Liver (tissue), 9 donors: ENCODE results near the gene PRSS38. TPM values are rescaled to one million over a fixed set of nuclear protein-coding genes. Genes with fewer than 3 reads are reported as not detected.

Source experiments
- DNase-seq: peaks from one replicate; pipeline ENCODE4 v3.0.0-alpha.2; 2017; ENCODE audit warnings: low spot score
- H3K27ac ChIP-seq, 2 donors: one replicate each; pipeline ENCODE4 v1.7.0; 2013; ENCODE audit warnings: inconsistent platforms in 2 of 2, low read length in 2 of 2, control low read depth in 1 of 2, low read depth in 1 of 2, mild to moderate bottlenecking in 1 of 2
- H3K27me3 ChIP-seq, 4 donors: one replicate each; pipeline versions ENCODE4 v1.6.1 to v1.7.0; 2013; ENCODE audit warnings: low read length in 3 of 4, inconsistent platforms in 1 of 4, mild to moderate bottlenecking in 1 of 4, moderate library complexity in 1 of 4; ENCODE audit not compliant: control insufficient read depth in 4 of 4, insufficient read depth in 4 of 4
- H3K36me3 ChIP-seq, 4 donors: one replicate each; pipeline versions ENCODE4 v1.6.1 to v1.7.0; 2013; ENCODE audit warnings: low read length in 3 of 4, mild to moderate bottlenecking in 3 of 4, low read depth in 1 of 4, moderate library complexity in 1 of 4; ENCODE audit not compliant: control insufficient read depth in 4 of 4, insufficient read depth in 3 of 4
- H3K4me1 ChIP-seq, 4 donors: one replicate each; pipeline versions ENCODE4 v1.6.1 to v1.7.0; 2013; ENCODE audit warnings: low read length in 3 of 4, mild to moderate bottlenecking in 3 of 4, moderate library complexity in 1 of 4; ENCODE audit not compliant: control insufficient read depth in 4 of 4, insufficient read depth in 4 of 4
- H3K4me3 ChIP-seq, 3 donors: one replicate each; pipeline versions ENCODE4 v1.6.1 to v1.7.0; 2013; ENCODE audit warnings: low read length in 3 of 3, control low read depth in 1 of 3, low read depth in 1 of 3, mild to moderate bottlenecking in 1 of 3
- H3K9ac ChIP-seq, 2 donors: one replicate each; pipeline ENCODE4 v1.7.0; 2013; ENCODE audit warnings: low read length in 2 of 2, mild to moderate bottlenecking in 2 of 2, moderate library complexity in 2 of 2, control low read depth in 1 of 2, low read depth in 1 of 2
- H3K9me3 ChIP-seq, 4 donors: one replicate each; pipeline versions ENCODE4 v1.6.1 to v1.7.0; 2013; ENCODE audit warnings: low read length in 3 of 4; ENCODE audit not compliant: control insufficient read depth in 4 of 4
- EGR1 ChIP-seq, 2 donors: IDR thresholded peaks; 2 replicates each; pipeline ENCODE4 v1.6.1; 2016 to 2018; ENCODE audit warnings: antibody characterized with exemption in 2 of 2, low read depth in 2 of 2
- FOXA1 ChIP-seq: IDR thresholded peaks from 2 replicates; pipeline ENCODE4 v1.6.1; 2016; ENCODE audit warnings: antibody characterized with exemption
- FOXA2 ChIP-seq: IDR thresholded peaks from 2 replicates; pipeline ENCODE4 v1.6.1; 2016; ENCODE audit warnings: antibody characterized with exemption
- GABPA ChIP-seq, 2 donors: IDR thresholded peaks in 1 of 2; conservative IDR thresholded peaks in 1 of 2; 2 replicates each; pipeline ENCODE4 v1.6.1; 2016; ENCODE audit warnings: antibody characterized with exemption in 2 of 2, mild to moderate bottlenecking in 1 of 2, moderate library complexity in 1 of 2
- HNF4A ChIP-seq, 2 donors: conservative IDR thresholded peaks; 2 replicates each; pipeline ENCODE4 v1.6.1; 2016; ENCODE audit warnings: antibody characterized with exemption in 2 of 2, mild to moderate bottlenecking in 2 of 2
- HNF4G ChIP-seq: IDR thresholded peaks from 2 replicates; pipeline ENCODE4 v1.6.1; 2016; ENCODE audit warnings: antibody characterized with exemption
- JUND ChIP-seq, 2 donors: IDR thresholded peaks; 2 replicates each; pipeline ENCODE4 v1.6.1; 2016; ENCODE audit warnings: antibody characterized with exemption in 2 of 2
- NR2F2 ChIP-seq: IDR thresholded peaks from 2 replicates; pipeline ENCODE4 v1.6.1; 2016; ENCODE audit warnings: antibody characterized with exemption
- RAD21 ChIP-seq, 2 donors: IDR thresholded peaks; 2 replicates each; pipeline ENCODE4 v1.6.1; 2016; ENCODE audit warnings: antibody characterized with exemption in 2 of 2, mild to moderate bottlenecking in 2 of 2
- RXRA ChIP-seq, 2 donors: IDR thresholded peaks; 2 replicates each; pipeline ENCODE4 v1.6.1; 2017 to 2018; ENCODE audit warnings: antibody characterized with exemption in 2 of 2, mild to moderate bottlenecking in 1 of 2
- SP1 ChIP-seq: IDR thresholded peaks from 2 replicates; pipeline ENCODE4 v1.6.1; 2018; ENCODE audit warnings: antibody characterized with exemption, mild to moderate bottlenecking
- TAF1 ChIP-seq: conservative IDR thresholded peaks from 2 replicates; pipeline ENCODE4 v1.6.1; 2016; ENCODE audit warnings: antibody characterized with exemption, mild to moderate bottlenecking
- YY1 ChIP-seq: IDR thresholded peaks from 2 replicates; pipeline ENCODE4 v1.6.1; 2016; ENCODE audit warnings: antibody characterized with exemption, mild to moderate bottlenecking
- WGBS: extraction: QIAGEN DNeasy Blood & Tissue Kit; methylation state at CpG from one replicate; pipeline ENCODE4 v1.1.7; 2013; 5-methylcytosine and 5-hydroxymethylcytosine counted together
- polyA plus RNA-seq, 2 donors: library from polyadenylated mRNA; stranded (reverse) in 1 of 2; unstranded in 1 of 2; fragments of 200-250 nt in 1 of 2; fragments of >200 nt in 1 of 2; fragmentation: Nextera tagmentation in 1 of 2; extraction: Ambion mirVana in 1 of 2; gene quantifications; one replicate each; pipeline versions ENCODE4 v1.2.1 to v1.2.3, GENCODE V29; 2013 to 2015
- total RNA-seq, 2 donors: library from RNA; depleted of rRNA; stranded (reverse); fragments of >200 nt; gene quantifications; one replicate each; pipeline ENCODE4 v1.2.3, GENCODE V29; 2014
- TF ChIP-seq, protein P1 (sequence below): fragments of 150-350 bp; IDR thresholded peaks from 2 replicates; pipeline ENCODE4 v1.5.1; 2017; ENCODE audit warnings: improper control_type of control experiment, low read depth, low read length; ENCODE audit not compliant: missing input control
- TF ChIP-seq, protein P2 (sequence below): IDR thresholded peaks from 2 replicates; pipeline ENCODE4 v1.6.1; 2016; ENCODE audit warnings: antibody characterized with exemption
- TF ChIP-seq, protein P3 (sequence below): IDR thresholded peaks from 2 replicates; pipeline ENCODE4 v1.6.1; 2016; ENCODE audit warnings: antibody characterized with exemption
- TF ChIP-seq, protein P4 (sequence below): IDR thresholded peaks from 2 replicates; pipeline ENCODE4 v1.6.1; 2016; ENCODE audit warnings: antibody characterized with exemption, mild to moderate bottlenecking
- TF ChIP-seq, protein P5 (sequence below): IDR thresholded peaks from 2 replicates; pipeline ENCODE4 v1.6.1; 2016; ENCODE audit warnings: antibody characterized with exemption
- donor health status: healthy.
- donor health status: healthy.
- donor health status: healthy.
- donor health status: healthy.
- donor health status: healthy.

PRSS38 gene
- total and polyA plus RNA-seq, 4 donors, result not detected

DNA sequence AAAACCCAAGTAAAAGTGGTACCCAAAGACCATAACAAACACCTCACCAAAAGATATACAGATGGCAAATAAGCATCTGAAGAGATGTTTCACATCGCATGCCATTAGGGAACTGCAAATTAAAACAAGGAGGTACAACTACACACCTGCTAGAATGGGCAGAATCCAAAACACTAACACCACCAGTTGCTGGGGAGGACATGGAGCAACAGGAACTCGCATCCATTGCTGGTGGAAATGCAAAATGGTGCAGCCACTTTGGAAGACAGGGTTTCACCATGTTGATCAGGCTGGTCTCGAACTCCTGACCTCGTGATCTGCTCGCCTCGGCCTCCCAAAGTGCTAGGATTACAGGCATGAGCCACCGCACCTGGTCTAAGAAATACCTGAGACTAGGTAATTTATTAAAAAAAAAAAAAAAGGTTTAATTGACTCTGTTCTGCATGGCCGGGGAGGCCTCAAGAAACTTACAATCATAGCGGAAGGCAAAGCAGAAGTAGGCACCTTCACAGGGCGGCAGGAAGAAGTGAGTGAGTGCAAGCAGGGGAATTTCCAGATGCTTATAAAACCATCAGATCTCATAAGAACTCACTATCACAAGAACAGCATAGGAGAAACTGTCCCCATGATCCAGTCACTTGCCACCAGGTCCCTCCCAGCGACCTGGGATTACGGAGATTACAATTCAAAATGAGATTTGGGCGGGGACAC is 30.2 kb upstream of the PRSS38 start:
- TF ChIP-seq, protein P1, sequence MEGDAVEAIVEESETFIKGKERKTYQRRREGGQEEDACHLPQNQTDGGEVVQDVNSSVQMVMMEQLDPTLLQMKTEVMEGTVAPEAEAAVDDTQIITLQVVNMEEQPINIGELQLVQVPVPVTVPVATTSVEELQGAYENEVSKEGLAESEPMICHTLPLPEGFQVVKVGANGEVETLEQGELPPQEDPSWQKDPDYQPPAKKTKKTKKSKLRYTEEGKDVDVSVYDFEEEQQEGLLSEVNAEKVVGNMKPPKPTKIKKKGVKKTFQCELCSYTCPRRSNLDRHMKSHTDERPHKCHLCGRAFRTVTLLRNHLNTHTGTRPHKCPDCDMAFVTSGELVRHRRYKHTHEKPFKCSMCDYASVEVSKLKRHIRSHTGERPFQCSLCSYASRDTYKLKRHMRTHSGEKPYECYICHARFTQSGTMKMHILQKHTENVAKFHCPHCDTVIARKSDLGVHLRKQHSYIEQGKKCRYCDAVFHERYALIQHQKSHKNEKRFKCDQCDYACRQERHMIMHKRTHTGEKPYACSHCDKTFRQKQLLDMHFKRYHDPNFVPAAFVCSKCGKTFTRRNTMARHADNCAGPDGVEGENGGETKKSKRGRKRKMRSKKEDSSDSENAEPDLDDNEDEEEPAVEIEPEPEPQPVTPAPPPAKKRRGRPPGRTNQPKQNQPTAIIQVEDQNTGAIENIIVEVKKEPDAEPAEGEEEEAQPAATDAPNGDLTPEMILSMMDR, result no peak
- TF ChIP-seq, protein P2, sequence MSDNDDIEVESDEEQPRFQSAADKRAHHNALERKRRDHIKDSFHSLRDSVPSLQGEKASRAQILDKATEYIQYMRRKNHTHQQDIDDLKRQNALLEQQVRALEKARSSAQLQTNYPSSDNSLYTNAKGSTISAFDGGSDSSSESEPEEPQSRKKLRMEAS, result no peak
- no peak for TF ChIP-seq GABPA (IDR thresholded peaks at IDR 0.05 in 1 of 2, conservative IDR thresholded peaks at IDR 0.05 in 1 of 2)
- no peak for TF ChIP-seq RAD21 (IDR thresholded peaks at IDR 0.05)
- no peak for TF ChIP-seq RXRA (IDR thresholded peaks at IDR 0.05)
- TF ChIP-seq FOXA2, result no peak
- TF ChIP-seq, protein P3, sequence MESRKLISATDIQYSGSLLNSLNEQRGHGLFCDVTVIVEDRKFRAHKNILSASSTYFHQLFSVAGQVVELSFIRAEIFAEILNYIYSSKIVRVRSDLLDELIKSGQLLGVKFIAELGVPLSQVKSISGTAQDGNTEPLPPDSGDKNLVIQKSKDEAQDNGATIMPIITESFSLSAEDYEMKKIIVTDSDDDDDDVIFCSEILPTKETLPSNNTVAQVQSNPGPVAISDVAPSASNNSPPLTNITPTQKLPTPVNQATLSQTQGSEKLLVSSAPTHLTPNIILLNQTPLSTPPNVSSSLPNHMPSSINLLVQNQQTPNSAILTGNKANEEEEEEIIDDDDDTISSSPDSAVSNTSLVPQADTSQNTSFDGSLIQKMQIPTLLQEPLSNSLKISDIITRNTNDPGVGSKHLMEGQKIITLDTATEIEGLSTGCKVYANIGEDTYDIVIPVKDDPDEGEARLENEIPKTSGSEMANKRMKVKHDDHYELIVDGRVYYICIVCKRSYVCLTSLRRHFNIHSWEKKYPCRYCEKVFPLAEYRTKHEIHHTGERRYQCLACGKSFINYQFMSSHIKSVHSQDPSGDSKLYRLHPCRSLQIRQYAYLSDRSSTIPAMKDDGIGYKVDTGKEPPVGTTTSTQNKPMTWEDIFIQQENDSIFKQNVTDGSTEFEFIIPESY, result no peak
- TF ChIP-seq HNF4A (conservative IDR thresholded peaks at IDR 0.05), result no peak
- no peak for TF ChIP-seq TAF1
- TF ChIP-seq EGR1 (IDR thresholded peaks at IDR 0.05; ENCODE audit: low read depth in 2 of 2), result no peak
- TF ChIP-seq YY1, result no peak
- TF ChIP-seq NR2F2, result no peak
- TF ChIP-seq HNF4G, result no peak
- TF ChIP-seq SP1, result no peak
- no peak for TF ChIP-seq JUND (IDR thresholded peaks at IDR 0.05)
- TF ChIP-seq, protein P4, sequence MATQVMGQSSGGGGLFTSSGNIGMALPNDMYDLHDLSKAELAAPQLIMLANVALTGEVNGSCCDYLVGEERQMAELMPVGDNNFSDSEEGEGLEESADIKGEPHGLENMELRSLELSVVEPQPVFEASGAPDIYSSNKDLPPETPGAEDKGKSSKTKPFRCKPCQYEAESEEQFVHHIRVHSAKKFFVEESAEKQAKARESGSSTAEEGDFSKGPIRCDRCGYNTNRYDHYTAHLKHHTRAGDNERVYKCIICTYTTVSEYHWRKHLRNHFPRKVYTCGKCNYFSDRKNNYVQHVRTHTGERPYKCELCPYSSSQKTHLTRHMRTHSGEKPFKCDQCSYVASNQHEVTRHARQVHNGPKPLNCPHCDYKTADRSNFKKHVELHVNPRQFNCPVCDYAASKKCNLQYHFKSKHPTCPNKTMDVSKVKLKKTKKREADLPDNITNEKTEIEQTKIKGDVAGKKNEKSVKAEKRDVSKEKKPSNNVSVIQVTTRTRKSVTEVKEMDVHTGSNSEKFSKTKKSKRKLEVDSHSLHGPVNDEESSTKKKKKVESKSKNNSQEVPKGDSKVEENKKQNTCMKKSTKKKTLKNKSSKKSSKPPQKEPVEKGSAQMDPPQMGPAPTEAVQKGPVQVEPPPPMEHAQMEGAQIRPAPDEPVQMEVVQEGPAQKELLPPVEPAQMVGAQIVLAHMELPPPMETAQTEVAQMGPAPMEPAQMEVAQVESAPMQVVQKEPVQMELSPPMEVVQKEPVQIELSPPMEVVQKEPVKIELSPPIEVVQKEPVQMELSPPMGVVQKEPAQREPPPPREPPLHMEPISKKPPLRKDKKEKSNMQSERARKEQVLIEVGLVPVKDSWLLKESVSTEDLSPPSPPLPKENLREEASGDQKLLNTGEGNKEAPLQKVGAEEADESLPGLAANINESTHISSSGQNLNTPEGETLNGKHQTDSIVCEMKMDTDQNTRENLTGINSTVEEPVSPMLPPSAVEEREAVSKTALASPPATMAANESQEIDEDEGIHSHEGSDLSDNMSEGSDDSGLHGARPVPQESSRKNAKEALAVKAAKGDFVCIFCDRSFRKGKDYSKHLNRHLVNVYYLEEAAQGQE, result no peak
- no peak for TF ChIP-seq FOXA1
- TF ChIP-seq, protein P5, sequence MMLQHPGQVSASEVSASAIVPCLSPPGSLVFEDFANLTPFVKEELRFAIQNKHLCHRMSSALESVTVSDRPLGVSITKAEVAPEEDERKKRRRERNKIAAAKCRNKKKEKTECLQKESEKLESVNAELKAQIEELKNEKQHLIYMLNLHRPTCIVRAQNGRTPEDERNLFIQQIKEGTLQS, result no peak
- Histone ChIP-seq H3K27ac (no peak overlapping the region), H3K4me3 (no peak overlapping the region), H3K9me3 (no peaks in the 10 kb centered on the region), H3K36me3 (peaks cover 0 to 15% (median 2%) of the 10 kb centered on the region in 4 donors), H3K27me3 (no peaks in the 10 kb centered on the region), H3K4me1 (peaks cover 7 to 23% (median 16%) of the 10 kb centered on the region in 4 donors), H3K9ac (no peak overlapping the region)
- 86% methylated on average over 13 of the region's 13 CpGs for WGBS
- no peak for DNase-seq
